ENCODE results near the gene SKA3. TPM values are rescaled to one million over a fixed set of nuclear protein-coding genes. Genes with fewer than 3 reads are reported as not detected.
"Not testable (repeated sequence)": the region's sequence is repeated elsewhere in the genome, so short reads cannot be mapped to it uniquely, and the experiment has no call there.

SKA3 gene
- total and polyA plus RNA-seq, 2 of the 13 experiments (the other 11 are each of a cell fraction or from before 2014, with no cell fraction given) = 7.2 to 10.8 TPM

DNA sequence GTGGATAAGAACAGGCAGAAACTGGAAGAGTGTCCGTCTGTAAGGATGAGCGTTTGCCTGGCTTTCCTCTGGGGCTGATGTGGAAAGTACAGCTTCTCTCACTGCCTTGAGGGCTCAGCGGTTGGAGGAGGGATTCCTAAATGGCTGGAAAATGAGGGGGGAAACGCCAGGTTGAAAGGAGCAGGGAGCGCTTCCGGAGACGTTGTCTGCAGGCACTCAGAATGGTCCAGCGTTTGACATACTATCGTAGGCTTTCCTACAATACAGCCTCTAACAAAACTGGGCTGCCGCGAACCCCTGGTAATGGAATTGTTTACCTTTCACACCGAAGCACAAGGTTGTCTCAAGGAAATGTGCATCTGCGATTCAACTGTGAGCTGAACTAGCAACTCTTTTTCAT lies 40.0 kb upstream of the SKA3 start (continued):
- TF ChIP-seq, protein P1, sequence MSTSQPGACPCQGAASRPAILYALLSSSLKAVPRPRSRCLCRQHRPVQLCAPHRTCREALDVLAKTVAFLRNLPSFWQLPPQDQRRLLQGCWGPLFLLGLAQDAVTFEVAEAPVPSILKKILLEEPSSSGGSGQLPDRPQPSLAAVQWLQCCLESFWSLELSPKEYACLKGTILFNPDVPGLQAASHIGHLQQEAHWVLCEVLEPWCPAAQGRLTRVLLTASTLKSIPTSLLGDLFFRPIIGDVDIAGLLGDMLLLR (CRISPR knock-in tag; IDR thresholded peaks at IDR 0.05) = no peak
- TF ChIP-seq, protein P2, sequence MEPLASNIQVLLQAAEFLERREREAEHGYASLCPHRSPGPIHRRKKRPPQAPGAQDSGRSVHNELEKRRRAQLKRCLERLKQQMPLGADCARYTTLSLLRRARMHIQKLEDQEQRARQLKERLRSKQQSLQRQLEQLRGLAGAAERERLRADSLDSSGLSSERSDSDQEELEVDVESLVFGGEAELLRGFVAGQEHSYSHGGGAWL (CRISPR knock-in tag; IDR thresholded peaks at IDR 0.05) = no peak
- TF ChIP-seq PPARG (CRISPR knock-in tag; conservative IDR thresholded peaks at IDR 0.05) (no peak), ZNF563 (CRISPR knock-in tag; IDR thresholded peaks at IDR 0.05) (no peak), ZNF232 (CRISPR knock-in tag; IDR thresholded peaks at IDR 0.05; ENCODE audit: borderline replicate concordance) (no peak), ZNF777 (CRISPR knock-in tag; IDR thresholded peaks at IDR 0.05) (no peak), NCOA1 (CRISPR knock-in tag; IDR thresholded peaks at IDR 0.05) (no peak), MTF1 (CRISPR knock-in tag; IDR thresholded peaks at IDR 0.05) (no peak), ZFX (CRISPR knock-in tag; IDR thresholded peaks at IDR 0.05; ENCODE audit: low read depth) (no peak)
- TF ChIP-seq, protein P3, sequence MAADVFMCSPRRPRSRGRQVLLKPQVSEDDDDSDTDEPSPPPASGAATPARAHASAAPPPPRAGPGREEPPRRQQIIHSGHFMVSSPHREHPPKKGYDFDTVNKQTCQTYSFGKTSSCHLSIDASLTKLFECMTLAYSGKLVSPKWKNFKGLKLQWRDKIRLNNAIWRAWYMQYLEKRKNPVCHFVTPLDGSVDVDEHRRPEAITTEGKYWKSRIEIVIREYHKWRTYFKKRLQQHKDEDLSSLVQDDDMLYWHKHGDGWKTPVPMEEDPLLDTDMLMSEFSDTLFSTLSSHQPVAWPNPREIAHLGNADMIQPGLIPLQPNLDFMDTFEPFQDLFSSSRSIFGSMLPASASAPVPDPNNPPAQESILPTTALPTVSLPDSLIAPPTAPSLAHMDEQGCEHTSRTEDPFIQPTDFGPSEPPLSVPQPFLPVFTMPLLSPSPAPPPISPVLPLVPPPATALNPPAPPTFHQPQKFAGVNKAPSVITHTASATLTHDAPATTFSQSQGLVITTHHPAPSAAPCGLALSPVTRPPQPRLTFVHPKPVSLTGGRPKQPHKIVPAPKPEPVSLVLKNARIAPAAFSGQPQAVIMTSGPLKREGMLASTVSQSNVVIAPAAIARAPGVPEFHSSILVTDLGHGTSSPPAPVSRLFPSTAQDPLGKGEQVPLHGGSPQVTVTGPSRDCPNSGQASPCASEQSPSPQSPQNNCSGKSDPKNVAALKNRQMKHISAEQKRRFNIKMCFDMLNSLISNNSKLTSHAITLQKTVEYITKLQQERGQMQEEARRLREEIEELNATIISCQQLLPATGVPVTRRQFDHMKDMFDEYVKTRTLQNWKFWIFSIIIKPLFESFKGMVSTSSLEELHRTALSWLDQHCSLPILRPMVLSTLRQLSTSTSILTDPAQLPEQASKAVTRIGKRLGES (CRISPR knock-in tag; IDR thresholded peaks at IDR 0.05; ENCODE audit: borderline replicate concordance) = no peak

DNA sequence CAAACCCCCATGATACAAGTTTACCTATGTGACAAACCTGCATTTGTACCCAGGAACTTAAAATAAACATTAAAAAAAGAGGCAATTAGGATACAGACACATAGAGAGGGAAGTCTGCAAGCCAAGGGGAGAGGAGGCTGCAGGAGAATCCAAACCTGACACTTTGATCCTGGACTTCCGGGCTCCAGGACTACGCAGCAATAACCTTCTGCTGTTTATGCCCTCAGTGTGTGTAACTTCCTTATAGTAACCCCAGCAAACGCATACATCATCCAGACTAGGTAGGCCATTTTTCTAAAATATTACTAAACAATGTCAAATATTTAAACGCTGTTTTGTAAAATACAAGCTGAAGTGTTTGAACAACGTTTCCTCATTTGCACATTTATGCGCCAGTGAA lies 39.1 kb upstream of the SKA3 start:
- H3K27me3 ChIP-seq (ENCODE audit: control insufficient read depth in 1 of 2, insufficient read depth in 2 of 2, low read length in 2 of 2); FAIRE-seq; H2AFZ ChIP-seq (ENCODE audit: low read length); H3K4me1 ChIP-seq (ENCODE audit: insufficient read depth, low read length); H3K4me2 ChIP-seq (ENCODE audit: low read depth, low read length); H3K9ac ChIP-seq (ENCODE audit: insufficient read depth, low read depth, low read length); intact Hi-C loops (cut with micrococcal nuclease; ENCODE audit: unreplicated experiment); in situ Hi-C loops (cut with HindIII; ENCODE audit: extremely low pct_ligation_motif_present, low pct_unique_long_range_greater_than_20kb); CTCF ChIA-PET (ENCODE audit: low intra/inter-chr PET ratio, low total read pairs); BruUV-seq (replicated peaks); DNase-seq (ENCODE audit: low spot score); H3K36me3 ChIP-seq (replicated peaks in 1 of 2; ENCODE audit: control insufficient read depth in 1 of 2, insufficient read depth in 2 of 2, low read length in 2 of 2); POLR2A ChIA-PET; H3K79me2 ChIP-seq (ENCODE audit: insufficient read depth, low read length); H3K9me3 ChIP-seq (ENCODE audit: low read length); H3K4me3 ChIP-seq (replicated peaks in 1 of 3; ENCODE audit: insufficient read depth in 1 of 3, low read depth in 2 of 3, low read length in 3 of 3); H3K27ac ChIP-seq (ENCODE audit: extremely low read length, insufficient read depth, low read length); ATAC-seq; H4K20me1 ChIP-seq (ENCODE audit: insufficient read depth, low read length): not testable (repeated sequence)
- WGBS (ENCODE audit: low lambda C conversion rate) = 19% methylated on average over 6 of the region's 6 CpGs
